Gastrocnemius medialis (tissue), 4 donors: ENCODE data around the gene CLEC4D.

Experiments
- CTCF ChIP-seq, 5 experiments: fragments of 450-650 bp in 3 of 5; fragments of 200-600 bp in 2 of 5; sonication (generic) in 2 of 5; IDR thresholded peaks in 4 of 5; conservative IDR thresholded peaks in 1 of 5; 1 replicate in 4 of 5; 2 replicates in 1 of 5; pipeline ENCODE4 v1.5.1; 2016 to 2019; ENCODE audit warnings: antibody characterized with exemption in 5 of 5, mild to moderate bottlenecking in 3 of 5, moderate library complexity in 3 of 5
- POLR2A ChIP-seq, 2 donors: fragments of 450-650 bp; IDR thresholded peaks; one replicate each; pipeline ENCODE4 v1.6.1; 2017; ENCODE audit warnings: antibody characterized with exemption in 2 of 2, mild to moderate bottlenecking in 2 of 2, moderate library complexity in 2 of 2

DNA sequence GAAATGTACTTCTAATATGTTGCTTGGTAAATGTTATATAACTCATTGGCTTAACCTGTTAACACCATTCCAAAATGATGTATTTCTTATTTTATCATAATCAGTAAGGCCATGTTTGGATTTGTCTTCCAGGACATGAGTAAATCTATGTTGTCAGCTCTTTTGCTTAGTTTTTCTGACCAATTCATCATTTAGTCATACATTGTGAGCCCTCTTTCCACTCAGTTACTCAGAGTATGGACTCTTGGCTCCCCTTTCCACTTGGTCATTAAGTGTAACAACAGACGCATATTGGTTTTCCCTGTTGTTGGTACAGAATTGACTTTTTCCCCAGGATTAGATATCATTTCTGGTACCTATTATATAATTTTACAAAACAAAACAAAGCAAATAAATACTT, 9.0 kb upstream of the CLEC4D start:
- no peak for TF ChIP-seq CTCF (IDR thresholded peaks at IDR 0.05 in 4 of 5, conservative IDR thresholded peaks at IDR 0.05 in 1 of 5)
- no peak for TF ChIP-seq POLR2A (IDR thresholded peaks at IDR 0.05)
